Medulla oblongata (tissue), 1 donor: Measurements from ENCODE around the gene FAM78B.

Source experiments
- DNase-seq: peaks from one replicate; pipeline ENCODE4 v3.0.0-alpha.2; 2015; ENCODE audit errors: extremely low spot score

The FAM78B gene

DNA sequence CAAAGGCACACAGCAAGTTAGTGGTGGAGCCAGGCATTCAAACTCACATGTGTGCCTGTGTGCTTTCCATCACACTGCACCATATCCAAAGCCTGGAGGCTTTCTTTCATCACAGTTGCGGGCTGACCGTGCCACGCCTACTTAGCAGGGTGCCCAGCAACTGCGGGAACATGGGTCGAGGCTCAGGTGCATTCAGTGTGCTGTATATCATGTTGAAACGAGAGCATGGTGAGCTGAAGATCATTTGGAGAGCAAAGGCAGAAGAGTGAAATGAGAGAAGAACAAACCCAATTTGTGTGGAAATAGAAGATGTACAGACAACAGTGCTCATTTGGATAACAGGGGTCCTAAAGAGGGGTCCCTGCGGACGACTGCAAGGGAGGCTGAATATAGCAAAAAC, 46.5 kb downstream of the FAM78B start:
- DNase-seq, result no peak

GRCh38 chr1:166119471-166119965, 47.3 kb downstream of the FAM78B start:
- no peak for DNase-seq

DNA sequence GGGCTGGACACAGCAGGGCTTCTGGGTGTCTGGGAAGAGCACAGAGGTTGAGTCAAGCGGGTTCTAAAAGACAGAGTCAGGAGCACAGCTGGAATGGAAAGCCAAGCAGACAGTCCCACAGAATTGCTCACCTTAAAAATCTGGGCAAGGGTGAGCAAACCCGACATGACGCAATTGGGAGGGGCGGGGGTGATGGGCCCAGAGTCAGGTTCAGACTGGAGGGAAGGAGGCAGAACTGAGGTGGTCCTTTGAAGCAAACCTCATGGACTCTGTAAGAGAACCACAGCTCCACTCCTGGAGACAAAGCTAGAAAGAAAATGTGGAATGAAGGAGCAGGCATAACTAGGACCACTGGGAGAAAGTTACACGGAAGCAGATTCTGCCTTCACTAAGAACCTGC, 49.0 kb downstream of the FAM78B start:
- DNase-seq, result no peak

DNA sequence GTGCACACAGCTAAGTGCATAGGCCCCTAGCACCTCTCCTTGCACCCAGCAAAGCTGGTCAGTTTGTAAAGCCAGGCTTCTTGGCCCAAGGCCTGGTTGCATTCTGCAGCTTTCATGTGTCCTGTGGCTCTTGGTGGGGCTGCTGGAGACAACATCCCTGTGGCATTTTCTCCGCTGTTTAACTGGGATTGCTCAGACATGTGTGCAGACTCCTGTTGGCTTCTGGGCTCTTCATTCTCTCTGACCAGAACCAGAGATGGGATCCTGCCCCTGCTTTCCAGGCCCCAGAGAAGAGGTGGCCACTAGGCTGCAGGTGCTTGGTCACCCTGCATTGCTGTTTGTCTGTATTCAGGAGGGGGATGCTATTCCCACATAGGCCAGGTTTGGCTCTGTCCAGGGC, 50.8 kb downstream of the FAM78B start:
- DNase-seq, result no peak

GRCh38 chr1:166114419-166114818, 52.4 kb downstream of the FAM78B start:
- DNase-seq, result no peak

DNA sequence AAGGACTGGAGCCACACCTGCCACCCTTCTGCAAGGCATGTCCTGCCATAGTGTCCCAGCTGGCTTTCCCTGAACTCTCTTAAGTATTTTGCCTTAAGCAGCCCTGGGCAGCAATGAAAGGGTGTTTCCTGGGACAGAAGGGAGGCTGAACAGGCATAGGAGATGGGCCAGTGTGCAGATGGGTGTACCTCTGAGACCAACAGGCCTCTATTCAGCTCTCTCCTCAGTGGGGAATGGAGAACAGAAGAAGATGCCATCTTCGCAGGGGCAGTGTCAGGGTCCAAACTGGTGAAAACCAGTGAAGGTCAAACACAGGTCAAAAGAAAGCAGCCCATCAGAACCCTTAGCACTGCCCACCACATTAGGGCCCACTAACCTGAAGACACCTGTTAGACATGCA, 53.2 kb downstream of the FAM78B start:
- no peak for DNase-seq

DNA sequence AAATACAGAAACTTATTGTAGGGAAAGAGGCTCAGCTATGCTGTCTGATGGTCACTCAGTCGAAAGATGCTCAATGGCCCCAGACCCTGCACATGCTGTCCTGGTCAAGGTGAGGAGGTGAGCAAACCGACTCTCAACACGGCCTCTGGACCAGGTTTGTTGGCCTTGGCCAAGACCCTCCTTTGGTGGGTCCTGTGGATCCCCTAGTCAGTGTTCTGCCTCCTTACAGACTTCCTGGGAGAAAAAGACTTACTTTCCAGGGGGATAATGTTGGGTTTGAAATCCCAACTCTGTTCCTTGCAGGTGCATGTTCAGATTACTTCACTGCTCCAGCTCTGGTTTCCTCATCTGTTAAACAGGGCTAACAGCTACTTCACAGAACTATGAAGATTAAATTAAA, 53.8 kb downstream of the FAM78B start:
- DNase-seq, result no peak

DNA sequence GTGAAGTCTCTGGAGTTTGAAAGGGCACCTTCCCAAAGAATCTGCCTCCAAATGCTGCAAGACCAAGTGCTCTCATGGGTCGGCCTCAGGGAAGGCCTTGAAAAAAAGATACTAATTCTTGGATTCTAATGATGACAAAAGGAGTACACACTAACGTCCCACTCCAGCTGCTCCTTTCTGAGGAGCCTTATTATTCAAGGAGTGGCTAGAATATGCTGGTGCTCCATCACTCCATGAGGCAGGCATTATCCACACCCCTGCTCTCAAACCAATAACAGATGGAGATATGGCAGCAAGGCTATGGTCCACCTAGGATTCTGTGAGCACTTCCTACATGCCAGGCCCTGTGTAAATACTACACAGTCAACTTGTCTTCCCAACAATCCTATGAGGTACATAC, 54.4 kb downstream of the FAM78B start:
- DNase-seq, result no peak

DNA sequence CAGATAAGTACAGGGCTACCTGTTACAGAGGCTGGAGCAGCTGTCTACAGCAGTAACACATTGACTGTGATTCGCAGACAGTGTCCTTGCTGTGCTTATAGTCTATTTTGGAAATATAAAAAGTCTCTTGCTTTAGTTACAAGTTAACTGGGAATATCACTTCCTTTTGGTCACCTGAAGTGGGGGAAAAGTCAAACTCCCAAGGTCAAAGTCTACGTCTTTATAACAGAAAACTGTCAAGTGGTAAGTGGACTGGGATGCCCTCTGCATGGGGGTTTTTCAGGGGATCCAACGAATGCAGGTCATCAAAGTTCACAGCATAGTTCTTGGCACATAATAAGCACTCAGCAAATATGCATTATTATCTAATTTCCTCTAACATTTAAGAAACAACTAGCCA, 55.4 kb downstream of the FAM78B start:
- DNase-seq, result no peak

GRCh38 chr1:166090244-166090643, 76.6 kb downstream of the FAM78B start:
- DNase-seq, result no peak

DNA sequence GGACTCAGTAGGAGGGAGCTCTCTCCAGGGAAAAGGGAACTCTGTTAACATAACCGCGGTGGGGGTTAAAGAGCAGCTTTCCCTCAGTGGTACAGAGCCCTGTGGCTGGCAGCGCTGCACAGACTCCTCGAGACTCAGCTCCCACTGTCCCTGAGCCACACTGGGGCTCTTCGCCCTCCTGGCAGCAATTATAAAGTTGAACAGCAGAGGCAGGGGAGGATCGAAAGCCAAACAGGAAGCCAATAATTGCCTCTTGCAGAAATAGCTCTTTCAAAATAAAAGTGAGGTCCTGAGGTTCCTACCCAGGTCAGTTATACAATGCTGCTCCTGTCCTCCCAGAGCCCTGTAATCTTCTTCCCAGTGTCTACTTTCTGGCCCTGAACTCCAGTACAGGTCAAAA, 77.0 kb downstream of the FAM78B start:
- DNase-seq, result no peak

DNA sequence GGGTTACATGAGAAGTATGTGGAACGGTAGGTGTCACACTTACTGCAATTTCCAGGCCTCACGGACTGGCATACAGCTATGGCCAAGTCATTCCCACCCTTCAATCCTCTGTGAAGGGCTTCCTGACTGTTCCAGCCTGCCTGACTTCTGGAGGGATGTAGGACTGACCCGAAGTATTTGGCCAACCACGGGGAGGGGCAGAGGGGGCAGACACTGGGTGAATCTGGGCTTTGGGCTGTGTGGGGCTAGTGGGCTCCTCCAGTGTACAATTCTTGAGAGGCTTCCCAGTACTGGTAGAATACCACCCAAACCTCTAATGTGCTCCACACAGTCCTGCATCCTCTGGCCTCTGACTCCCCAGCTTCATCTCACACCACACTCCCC, 78.2 kb downstream of the FAM78B start:
- no peak for DNase-seq

DNA sequence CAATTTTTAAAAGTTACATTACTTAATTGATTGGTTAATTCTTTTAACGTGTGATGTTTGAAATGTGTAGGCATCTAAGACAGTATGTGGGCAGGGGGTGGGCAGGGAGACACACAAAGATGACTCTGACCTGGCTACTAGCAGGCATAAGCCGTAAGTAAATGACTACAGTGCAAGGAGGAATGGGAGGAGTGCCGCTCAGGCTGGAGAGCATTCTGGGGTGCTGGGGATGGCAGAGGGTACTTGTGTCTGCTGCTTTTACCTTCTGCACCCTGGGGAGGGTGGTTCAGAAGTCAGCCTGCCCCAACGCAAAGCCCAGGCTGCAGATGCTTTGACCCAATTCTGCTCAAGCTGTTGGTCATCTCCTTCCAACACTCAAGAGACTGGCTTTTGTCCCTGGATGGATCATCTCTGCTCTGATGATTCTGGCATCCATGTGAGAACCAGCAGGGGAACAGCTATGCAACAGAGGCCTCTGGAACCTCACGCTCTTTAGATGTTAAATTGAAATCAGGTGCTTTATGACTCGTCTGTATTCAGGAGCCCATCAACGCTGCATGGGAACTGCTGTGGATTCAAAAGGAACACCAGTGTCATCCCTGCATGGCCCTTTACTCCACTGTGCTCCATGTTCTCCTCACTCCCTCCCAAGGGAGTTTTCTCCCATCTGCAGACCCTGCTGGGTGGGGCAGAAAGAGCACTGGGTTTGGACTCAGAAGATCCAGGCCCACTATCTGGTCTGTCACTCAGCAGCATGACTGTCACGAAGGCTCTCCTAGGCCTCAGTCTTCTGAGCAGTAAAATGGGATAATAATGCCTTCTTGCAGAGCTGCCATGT, 78.8 kb downstream of the FAM78B start:
- no peak for DNase-seq

- DNase-seq, result no peak
Measured at GRCh38 chr1:166086113-166086883, 80.5 kb downstream of the FAM78B start.

DNA sequence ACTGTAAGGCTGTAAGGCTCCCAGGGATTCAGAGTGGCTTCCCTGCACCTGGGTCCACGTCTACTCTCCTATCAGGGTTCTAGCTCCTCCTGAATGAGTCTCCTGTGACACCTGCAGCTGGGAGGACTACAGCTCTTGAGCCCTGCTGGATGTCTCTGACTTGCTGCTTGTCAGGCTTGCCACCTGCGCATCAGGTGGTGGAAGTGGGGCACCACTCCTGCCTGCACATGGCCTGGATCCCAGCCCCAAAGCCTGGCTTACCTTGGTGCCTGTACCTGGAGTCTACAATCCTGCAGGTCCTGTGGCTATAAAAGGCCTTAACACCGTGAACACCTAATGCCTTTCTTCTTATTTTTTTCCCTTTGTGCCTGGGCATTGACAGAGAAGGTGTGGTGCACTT, 82.2 kb downstream of the FAM78B start:
- DNase-seq, result no peak

DNA sequence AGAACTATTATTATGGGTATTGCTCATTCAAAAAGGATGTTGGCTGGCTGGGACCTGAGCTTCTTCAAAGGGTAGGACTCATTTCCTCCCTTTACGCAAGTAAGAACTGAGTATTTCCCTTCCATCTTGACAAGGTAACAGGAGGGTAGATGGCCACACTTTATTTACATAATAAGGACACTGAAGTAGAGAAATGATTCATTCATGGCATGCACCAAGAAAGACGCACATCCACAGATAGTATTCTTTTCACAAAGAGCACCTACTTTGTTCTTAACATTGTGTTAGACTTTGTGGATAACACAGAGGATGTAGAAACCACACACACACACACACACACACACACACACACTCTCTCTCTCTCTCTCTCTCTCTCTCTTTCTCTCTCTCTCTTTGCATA, 82.9 kb downstream of the FAM78B start:
- DNase-seq, result no peak

- DNase-seq, result no peak
Measured at GRCh38 chr1:166082601-166083000, 84.2 kb downstream of the FAM78B start.

- no peak for DNase-seq
Measured at GRCh38 chr1:166080967-166081870, 85.6 kb downstream of the FAM78B start.

DNA sequence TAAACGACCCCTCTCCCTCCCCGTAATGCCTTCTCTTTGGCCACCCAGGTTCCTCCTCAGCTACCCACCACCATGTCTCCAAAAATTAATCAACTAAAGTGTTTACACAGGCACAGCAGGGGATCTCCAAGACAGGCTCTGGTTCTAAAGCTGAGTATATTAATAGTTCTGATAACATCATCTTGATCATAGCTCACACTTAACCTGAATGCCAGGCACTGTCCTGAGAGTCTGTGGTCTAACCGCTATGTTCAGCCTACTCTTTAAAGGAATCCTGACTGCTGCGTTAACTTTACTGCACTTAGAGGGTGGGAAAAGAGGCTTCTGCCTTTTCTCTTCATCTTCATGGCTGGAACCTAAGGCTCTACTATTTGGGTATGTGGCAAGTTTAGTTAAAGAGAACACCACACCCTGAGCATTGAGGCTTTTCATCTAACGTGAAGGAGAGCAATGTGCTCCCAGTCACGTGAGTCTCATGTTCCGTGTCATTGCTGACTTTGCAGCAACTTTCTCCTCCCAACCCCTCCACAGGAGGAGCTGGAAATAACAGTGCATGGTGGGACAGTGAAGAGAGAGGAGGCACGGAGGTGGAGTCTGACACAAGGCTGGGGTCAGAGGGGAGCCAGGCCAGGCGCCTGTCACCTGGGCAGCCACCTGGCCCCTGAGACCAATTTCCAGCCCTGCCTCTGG, 86.4 kb downstream of the FAM78B start:
- no peak for DNase-seq

DNA sequence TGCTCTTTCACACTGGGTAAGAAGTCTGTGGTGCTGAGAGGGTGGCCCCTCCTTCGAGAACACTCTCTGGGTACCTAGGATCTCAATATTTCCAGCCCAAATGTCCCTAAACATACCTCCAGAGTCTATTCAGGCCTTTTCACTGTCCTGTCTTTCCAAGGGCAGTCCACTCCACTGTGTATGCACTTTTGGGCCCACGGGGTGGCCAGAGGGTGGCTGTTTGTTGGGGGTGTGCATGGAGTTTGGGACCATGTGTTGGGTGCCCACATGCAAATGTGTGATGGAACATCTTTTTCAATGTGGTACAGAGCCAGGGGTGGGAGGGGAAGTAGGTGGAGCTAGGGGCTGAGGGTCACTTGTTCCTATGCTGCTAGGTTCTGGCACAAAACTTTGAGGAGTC, 87.5 kb downstream of the FAM78B start:
- DNase-seq, result no peak

- no peak for DNase-seq
Measured at GRCh38 chr1:166073489-166073888, 93.3 kb downstream of the FAM78B start.
